LNCaP clone FGC (cell line): ENCODE results near the gene TMEM63C.

Experiments used
- DNase-seq: peaks from one replicate; pipeline ENCODE4 v3.0.0-alpha.2; 2011; ENCODE audit warnings: low read depth
- H3K4me3 ChIP-seq: 2 replicates; pipeline ENCODE4 v1.5.1; 2011; ENCODE audit warnings: mild to moderate bottlenecking, low read depth, low read length, control low read depth
- CTCF ChIP-seq: IDR thresholded peaks from 2 replicates; pipeline ENCODE4 v1.5.1; 2012; ENCODE audit warnings: mild to moderate bottlenecking; ENCODE audit not compliant: control insufficient read depth, insufficient read depth; ENCODE audit errors: extremely low read depth

TMEM63C gene

GRCh38 chr14:77266336-77266735 lies 84.7 kb downstream of the TMEM63C start:
- no peak overlapping the region for H3K4me3 ChIP-seq
- no peak for TF ChIP-seq CTCF
- DNase-seq = no peak

GRCh38 chr14:77267937-77268699 lies 86.5 kb downstream of the TMEM63C start:
- DNase-seq = no peak
- no peak overlapping the region for H3K4me3 ChIP-seq
- TF ChIP-seq CTCF = no peak

GRCh38 chr14:77268989-77269600 lies 87.5 kb downstream of the TMEM63C start:
- TF ChIP-seq CTCF = no peak
- DNase-seq = no peak
- no peak overlapping the region for H3K4me3 ChIP-seq

GRCh38 chr14:77270361-77271112 lies 88.9 kb downstream of the TMEM63C start:
- no peak for TF ChIP-seq CTCF
- no peak overlapping the region for H3K4me3 ChIP-seq
- no peak for DNase-seq

- TF ChIP-seq CTCF = no peak
- no peak within 1 kb of the TSS for H3K4me3 ChIP-seq
- DNase-seq = no peak
Measured at GRCh38 chr14:77271113-77271710, 89.6 kb downstream of the TMEM63C start, which contains the start of gene NGB. Gene NGB (minus strand): TSS chr14:77271206. CDS start chr14:77270937, 269 bp downstream.

GRCh38 chr14:77272261-77272660 lies 90.7 kb downstream of the TMEM63C start:
- no peak overlapping the region for H3K4me3 ChIP-seq
- no peak for TF ChIP-seq CTCF
- no peak for DNase-seq
